ENCODE results near the gene TRPM7.

TRPM7 gene

DNA sequence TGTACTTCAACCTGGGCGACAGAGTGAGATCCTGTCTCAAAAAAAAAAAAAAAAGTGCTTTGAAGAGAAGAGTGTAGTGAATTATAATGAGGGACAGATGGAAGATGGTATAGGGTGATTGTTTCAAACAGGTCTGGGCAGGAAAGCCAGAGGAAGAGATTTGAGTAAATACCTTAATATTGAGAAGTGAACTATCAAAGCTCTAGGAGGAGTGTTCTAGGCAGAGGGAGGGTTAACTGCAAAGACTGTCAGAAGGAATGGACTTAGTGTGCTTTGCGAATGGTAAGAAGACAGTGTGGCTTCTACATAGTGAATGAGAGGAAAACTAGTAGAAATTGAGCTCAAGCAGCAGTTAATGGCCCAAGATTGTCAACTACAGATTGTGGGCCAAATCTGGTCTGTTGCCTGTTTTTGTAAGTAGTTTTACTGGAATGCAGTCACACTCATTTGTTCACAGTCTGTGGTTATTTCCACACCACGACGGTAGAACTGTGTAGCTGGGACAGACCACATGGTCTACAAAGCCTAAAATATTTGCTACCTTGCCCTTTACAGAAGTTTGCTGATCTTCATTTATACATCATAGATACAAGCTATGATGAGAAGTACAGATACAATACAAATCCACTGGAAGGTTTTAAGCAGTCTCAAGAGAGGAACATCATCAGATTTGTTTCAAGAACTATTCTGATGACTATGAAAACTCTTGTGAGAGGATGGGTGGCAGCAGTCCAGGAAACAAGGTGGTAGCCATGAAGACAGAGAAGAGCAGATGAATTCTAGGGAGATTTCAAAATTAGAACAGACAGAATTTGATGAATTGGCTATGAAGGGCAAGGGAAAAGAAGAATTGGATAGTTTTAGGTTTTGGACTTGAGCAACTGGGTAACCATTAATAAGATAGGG, 123.6 kb downstream of the TRPM7 start:
- no peak for DNase-seq (ENCODE audit: low read depth in 3 of 3)

- DNase-seq (ENCODE audit: low read depth in 3 of 3), result no peak
Observed at GRCh38 chr15:50558012-50558411, 128.6 kb downstream of the TRPM7 start.

DNA sequence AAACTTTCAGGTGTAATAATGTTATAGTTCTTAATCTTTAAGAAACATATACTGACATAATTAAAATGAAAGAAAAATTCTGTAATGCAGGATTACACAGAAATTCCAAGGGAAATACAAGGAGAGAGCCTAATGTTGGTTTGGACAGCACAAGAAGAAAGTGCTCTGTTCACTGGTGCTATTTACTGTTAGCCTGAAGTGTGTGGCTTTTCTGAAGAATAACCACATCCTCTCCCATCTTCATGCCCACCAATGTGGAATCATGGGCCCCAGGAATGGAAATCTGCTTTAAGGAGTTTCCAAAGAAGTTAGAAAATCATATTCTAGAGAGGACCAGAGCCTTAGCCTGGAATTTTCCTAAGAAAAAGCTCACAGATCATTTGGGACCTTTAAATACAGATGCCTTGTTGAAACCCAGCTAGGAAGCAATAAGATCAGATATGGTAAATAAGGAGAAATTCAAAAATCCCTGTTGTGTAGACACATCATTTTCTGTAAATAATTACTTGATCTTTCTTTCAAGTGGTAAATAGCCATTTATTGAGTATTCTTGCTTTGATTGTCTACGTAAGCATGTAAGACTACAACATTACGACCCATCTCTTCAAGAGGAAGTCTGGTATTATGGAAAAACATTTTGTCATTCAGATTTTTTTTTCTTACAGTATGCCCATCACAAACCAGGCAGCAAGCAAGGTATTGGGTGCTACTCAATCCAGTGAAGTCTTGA, 129.8 kb downstream of the TRPM7 start:
- DNase-seq (ENCODE audit: low read depth in 3 of 3), result no peak

DNA sequence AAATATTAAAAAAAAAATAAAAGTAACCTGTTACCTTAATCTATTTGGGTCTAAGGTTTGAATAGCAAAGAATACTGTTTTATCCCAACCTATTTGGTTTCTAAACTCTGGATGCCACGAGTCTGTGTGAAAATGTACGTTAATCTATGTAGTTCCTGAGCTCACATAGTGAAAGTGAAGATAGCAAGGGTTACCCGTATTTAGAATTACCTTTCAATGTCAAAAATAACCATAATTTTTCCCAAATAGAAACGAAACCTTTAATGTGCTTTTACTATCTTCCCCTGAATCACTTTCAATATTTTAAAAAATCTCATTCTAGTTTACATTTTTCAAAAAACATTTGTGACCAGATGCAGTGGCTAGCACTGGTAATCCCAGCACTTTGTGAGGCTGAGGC, 134.4 kb downstream of the TRPM7 start:
- no peak for DNase-seq (ENCODE audit: low read depth in 3 of 3)

GRCh38 chr15:50549326-50549725, 137.3 kb downstream of the TRPM7 start:
- no peak for DNase-seq (ENCODE audit: low read depth in 3 of 3)

DNA sequence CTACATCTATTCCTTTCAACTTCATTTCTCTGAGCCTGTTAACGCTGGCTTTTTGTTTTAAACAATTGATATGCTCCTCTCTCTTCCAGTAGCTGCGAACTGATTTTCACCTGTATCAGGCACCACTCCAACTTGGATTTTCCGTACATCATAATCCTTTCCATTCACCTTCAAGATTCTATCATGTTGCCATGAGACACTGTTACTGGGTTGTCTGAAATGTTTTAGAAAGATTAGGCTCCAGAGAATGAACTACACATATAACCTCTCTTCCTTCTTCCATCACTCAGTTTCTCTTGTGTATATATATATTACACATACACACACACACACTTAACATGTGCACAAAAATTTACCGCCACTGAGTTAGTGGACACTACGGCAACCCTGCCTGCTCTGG, 140.0 kb downstream of the TRPM7 start, which contains the start of gene USP50:
USP50 (minus strand) TSS at position 101 of the 400 bp plus-strand sequence. CDS start 141 bp downstream, outside the sequence.
- DNase-seq (ENCODE audit: low read depth in 3 of 3), result no peak

- DNase-seq (ENCODE audit: low read depth in 3 of 3), result no peak
Observed at GRCh38 chr15:50544368-50544767, 142.2 kb downstream of the TRPM7 start.

DNA sequence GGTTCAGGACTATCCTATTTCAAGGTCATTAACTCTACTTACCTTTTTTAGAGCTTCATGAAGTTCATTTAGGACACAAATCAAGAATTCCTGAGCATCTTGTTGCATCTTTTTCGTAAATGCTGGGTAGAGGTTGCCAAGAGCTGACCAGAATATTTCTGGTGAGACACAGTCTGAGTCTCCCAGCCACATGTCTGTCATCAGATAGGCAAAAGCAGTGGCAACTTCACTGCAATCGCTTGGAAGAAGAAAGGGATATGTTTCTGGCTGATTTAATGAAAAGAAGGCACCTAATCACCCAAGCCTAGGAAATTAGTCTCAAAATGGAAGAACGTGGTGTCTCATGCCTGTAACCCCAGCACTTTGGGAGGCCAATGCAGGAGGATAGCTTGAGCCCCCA, 143.0 kb downstream of the TRPM7 start:
- DNase-seq (ENCODE audit: low read depth in 3 of 3), result no peak

GRCh38 chr15:50542887-50543210, 143.7 kb downstream of the TRPM7 start:
- no peak for DNase-seq (ENCODE audit: low read depth in 3 of 3)

DNA sequence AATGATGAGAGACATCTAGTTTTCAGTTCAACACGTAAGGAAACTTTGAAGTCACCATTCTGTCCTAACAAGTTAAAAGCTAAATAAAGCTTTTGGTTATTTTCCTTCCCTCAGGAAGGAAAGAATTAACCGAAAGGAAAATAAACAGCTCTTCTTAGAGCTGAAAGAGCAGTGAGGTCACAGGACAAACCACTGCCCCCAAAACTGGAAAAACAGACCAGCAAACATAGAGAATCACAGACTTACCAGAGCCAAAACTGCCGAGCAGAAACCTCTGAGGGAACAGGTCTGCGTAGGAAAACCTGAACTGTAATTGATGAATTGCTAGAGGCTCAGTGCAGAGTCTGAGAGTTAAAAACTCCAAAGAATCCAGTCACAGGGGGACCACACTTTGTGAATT, 154.8 kb downstream of the TRPM7 start:
- DNase-seq (ENCODE audit: low read depth in 3 of 3), result no peak

DNA sequence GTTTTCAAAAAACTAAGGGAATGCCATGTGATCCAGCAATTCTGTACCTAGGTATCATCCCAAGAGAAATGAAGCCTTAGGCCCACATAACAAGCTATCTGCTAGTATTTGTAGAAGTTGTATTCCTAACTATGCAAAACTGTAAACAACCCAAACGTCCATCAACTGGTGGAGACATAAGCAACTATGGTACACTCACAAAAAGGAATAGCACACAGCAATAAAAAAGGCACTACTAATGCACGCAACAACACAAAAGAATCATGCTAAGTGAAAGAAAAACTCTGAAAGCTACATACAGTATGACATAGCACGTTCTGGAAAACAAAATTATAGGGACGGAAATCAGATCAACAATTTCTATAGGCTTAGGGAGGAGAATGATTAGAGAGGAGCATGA, 155.4 kb downstream of the TRPM7 start:
- DNase-seq (ENCODE audit: low read depth in 3 of 3), result no peak

DNA sequence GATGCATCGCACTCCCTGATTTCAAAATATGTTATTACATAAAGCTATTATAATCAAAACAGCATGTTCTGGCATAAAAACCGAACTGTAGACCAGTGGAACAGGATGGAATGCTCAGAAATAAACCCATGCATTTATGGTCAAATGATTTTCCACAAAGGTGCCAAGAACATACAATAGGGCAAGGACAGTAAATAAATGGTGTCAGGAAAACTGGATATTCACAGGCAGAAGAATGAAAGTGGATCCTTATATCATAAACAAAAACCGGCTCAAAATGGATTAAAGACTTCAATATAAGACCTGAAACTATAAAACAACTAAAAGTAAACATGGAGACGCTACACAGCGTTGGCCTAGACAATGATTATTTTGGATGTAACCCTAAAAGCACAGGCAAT, 162.7 kb downstream of the TRPM7 start:
- DNase-seq (ENCODE audit: low read depth in 3 of 3), result no peak

DNA sequence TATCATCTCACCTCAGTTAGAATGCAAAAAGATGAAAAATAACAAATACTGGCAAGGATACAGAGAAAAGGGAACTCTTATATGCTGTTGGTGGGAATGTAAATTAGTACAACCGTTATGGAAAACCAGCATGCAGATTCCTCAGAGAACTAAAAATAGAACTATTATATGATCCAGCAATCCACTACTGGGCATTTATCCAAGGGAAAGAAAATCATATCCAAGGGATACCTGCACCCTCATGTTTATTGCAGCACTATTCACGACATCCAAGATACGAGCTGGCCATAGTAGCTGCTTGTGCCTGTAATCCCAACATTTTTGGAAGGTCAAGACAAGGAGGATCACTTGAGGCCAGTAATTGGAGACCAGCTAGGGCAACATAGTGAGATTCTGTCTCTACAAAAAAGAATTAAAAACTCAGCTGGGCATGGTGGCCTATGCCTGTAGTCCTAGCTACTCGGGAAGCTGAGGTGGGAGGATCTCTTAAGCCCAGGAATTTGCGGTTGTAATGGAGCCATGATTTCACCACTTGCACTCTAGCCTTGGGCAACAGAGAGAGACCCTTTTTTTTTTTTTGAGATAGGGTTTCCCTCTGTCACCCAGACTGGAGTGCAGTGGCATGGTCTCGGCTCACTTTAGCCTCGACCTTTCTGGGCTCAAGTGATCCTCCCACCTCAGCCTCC, 166.7 kb downstream of the TRPM7 start:
- DNase-seq (ENCODE audit: low read depth in 3 of 3), result no peak

DNA sequence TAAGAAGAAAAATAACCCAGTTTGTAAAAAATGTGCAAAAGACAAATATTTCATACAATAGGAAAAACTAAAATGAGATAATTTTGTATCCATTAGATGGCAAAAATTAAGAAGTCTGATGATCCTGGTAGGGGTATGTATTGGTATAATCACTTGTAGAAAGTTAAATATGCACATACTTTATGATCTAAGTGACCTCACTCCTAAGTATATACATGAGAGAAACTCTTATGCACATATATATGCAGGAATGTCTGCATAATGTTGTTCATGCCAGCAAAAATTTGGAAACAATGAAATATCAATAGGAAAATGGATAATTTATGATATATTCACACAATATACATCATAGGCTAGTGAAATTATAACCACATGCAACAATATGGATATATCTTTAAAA, 173.6 kb downstream of the TRPM7 start:
- DNase-seq (ENCODE audit: low read depth in 3 of 3), result no peak

Data from stimulated activated CD4-positive, alpha-beta T cell treated with anti-CD3 and anti-CD28 coated beads, TNF-alpha, amount 100 ng/mL, for 24 hours (primary cell).